GM23338 (cell line): ENCODE results near the gene AIMP1. TPM values are rescaled to one million over a fixed set of nuclear protein-coding genes. Genes with fewer than 3 reads are reported as not detected.

Experiments
- ATAC-seq: fragments of 200-7000 bp; cut with Tn5 transposase; 3 replicates; pipeline ENCODE4 v1.9.1; 2020
- DNase-seq: peaks from one replicate; pipeline ENCODE4 v3.0.0-alpha.2; 2015; ENCODE audit warnings: low spot score
- H2AFZ ChIP-seq: fragments of 200-600 bp; sonication (generic); 2 replicates; pipeline ENCODE4 v1.8.0; 2016; ENCODE audit warnings: antibody characterized with exemption, mild to moderate bottlenecking, moderate library complexity
- H3F3A ChIP-seq: fragments of 200-600 bp; sonication (generic); replicated peaks from 2 replicates; pipeline ENCODE4 v1.8.0; 2017; ENCODE audit warnings: antibody characterized with exemption, mixed run types, low read depth
- H3K27ac ChIP-seq: fragments of 200-600 bp; sonication (generic); 2 replicates; pipeline ENCODE4 v1.6.1; 2016; ENCODE audit warnings: low read depth
- H3K27me3 ChIP-seq: fragments of 200-600 bp; sonication (generic); 2 replicates; pipeline ENCODE4 v1.8.0; 2016; ENCODE audit warnings: mild to moderate bottlenecking, mixed run types, moderate library complexity; ENCODE audit not compliant: insufficient read depth
- H3K36me3 ChIP-seq: fragments of 200-600 bp; sonication (generic); 2 replicates; pipeline ENCODE4 v1.8.0; 2016; ENCODE audit warnings: mild to moderate bottlenecking; ENCODE audit not compliant: insufficient read depth
- H3K4me1 ChIP-seq: fragments of 200-600 bp; sonication (generic); 2 replicates; pipeline ENCODE4 v1.8.0; 2016; ENCODE audit warnings: mild to moderate bottlenecking, moderate library complexity; ENCODE audit not compliant: insufficient read depth
- H3K4me2 ChIP-seq: fragments of 200-600 bp; sonication (generic); 2 replicates; pipeline ENCODE4 v1.7.1; 2017; ENCODE audit warnings: mixed run types
- H3K4me3 ChIP-seq: fragments of 200-600 bp; sonication (generic); 2 replicates; pipeline ENCODE4 v1.6.1; 2016; ENCODE audit warnings: mixed run types
- H3K79me2 ChIP-seq: fragments of 200-600 bp; sonication (generic); replicated peaks from 2 replicates; pipeline ENCODE4 v1.8.0; 2017; ENCODE audit warnings: mild to moderate bottlenecking; ENCODE audit not compliant: insufficient read depth
- H3K9me2 ChIP-seq: fragments of 200-600 bp; sonication (generic); 2 replicates; pipeline ENCODE4 v1.8.0; 2017; ENCODE audit not compliant: insufficient read depth
- H4K20me1 ChIP-seq: fragments of 200-600 bp; sonication (generic); replicated peaks from 2 replicates; pipeline ENCODE4 v1.8.0; 2017; ENCODE audit warnings: mild to moderate bottlenecking; ENCODE audit not compliant: insufficient read depth
- H3K27ac Mint-ChIP-seq: 2 replicates; pipeline ENCODE4 v1.8.0; 2020; ENCODE audit warnings: inconsistent platforms, mild to moderate bottlenecking, moderate library complexity, mixed read lengths
- H3K27me3 Mint-ChIP-seq: 3 replicates; pipeline ENCODE4 v1.8.0; 2022; ENCODE audit warnings: low read depth, mild to moderate bottlenecking, moderate library complexity, mixed read lengths, inconsistent platforms; ENCODE audit not compliant: insufficient read depth, poor library complexity
- H3K36me3 Mint-ChIP-seq: 3 replicates; pipeline ENCODE4 v1.8.0; 2021; ENCODE audit warnings: low read depth, mild to moderate bottlenecking, inconsistent platforms, moderate library complexity, mixed read lengths
- H3K4me1 Mint-ChIP-seq: 3 replicates; pipeline ENCODE4 v1.8.0; 2020; ENCODE audit warnings: mild to moderate bottlenecking, inconsistent platforms, mixed read lengths
- H3K4me3 Mint-ChIP-seq: 3 replicates; pipeline ENCODE4 v1.8.0; 2021; ENCODE audit warnings: moderate library complexity, mild to moderate bottlenecking, inconsistent platforms, mixed read lengths
- H3K9me3 Mint-ChIP-seq: 3 replicates; pipeline ENCODE4 v1.8.0; 2020; ENCODE audit warnings: moderate library complexity, mild to moderate bottlenecking, inconsistent platforms, mixed read lengths
- CREB1 ChIP-seq: fragments of 250-450 bp; sonication (Bioruptor Pico); IDR thresholded peaks from 2 replicates; pipeline ENCODE4 v1.5.0; 2020; ENCODE audit warnings: low read depth, mild to moderate bottlenecking, moderate library complexity
- ETS1 ChIP-seq: IDR thresholded peaks from 2 replicates; pipeline ENCODE4 v1.6.1; 2016; ENCODE audit warnings: antibody characterized with exemption
- EZH2 ChIP-seq: fragments of 200-600 bp; sonication (generic); IDR thresholded peaks from one replicate; pipeline ENCODE4 v1.8.0; 2017; ENCODE audit warnings: antibody characterized with exemption, mild to moderate bottlenecking, low read depth; ENCODE audit not compliant: unreplicated experiment
- NANOG ChIP-seq: IDR thresholded peaks from 2 replicates; pipeline ENCODE4 v1.6.1; 2016; ENCODE audit warnings: antibody characterized with exemption, borderline replicate concordance
- POLR2AphosphoS5 ChIP-seq: IDR thresholded peaks from 2 replicates; pipeline ENCODE4 v1.6.1; 2016; ENCODE audit warnings: antibody characterized with exemption, low read depth
- ZNF114 ChIP-seq: fragments of 250-450 bp; sonication (Bioruptor Pico); IDR thresholded peaks from 2 replicates; pipeline ENCODE4 v1.5.0; 2020; ENCODE audit warnings: mild to moderate bottlenecking, moderate library complexity
- polyA plus RNA-seq: library from polyadenylated mRNA; unstranded; fragments of >200 nt; fragmentation: Nextera tagmentation; extraction: Ambion mirVana; gene quantifications from 2 replicates; pipeline ENCODE4 v1.2.1, GENCODE V29; 2016
- total RNA-seq: library from RNA; depleted of rRNA; stranded (reverse); fragments of >200 nt; shearing (Covaris generic); gene quantifications from 2 replicates; pipeline ENCODE4 v1.2.3, GENCODE V29; 2014
- TF ChIP-seq, protein P1 (sequence below): IDR thresholded peaks from one replicate; pipeline ENCODE4 v1.6.1; 2018; ENCODE audit warnings: antibody characterized with exemption; ENCODE audit not compliant: unreplicated experiment

The AIMP1 gene
- total and polyA plus RNA-seq, 2 experiments from 2014 or later = 34.5 to 200 TPM

- Mint-ChIP-seq H3K27ac (peak overlapping the region; percentile 56), H3K9me3 (no peaks in the 10 kb centered on the region), H3K36me3 (peaks cover 11% of the 10 kb centered on the region; the same call in 2 of the 3 replicates), H3K4me1 (peaks cover 35% of the 10 kb centered on the region), H3K27me3 (no peaks in the 10 kb centered on the region), H3K4me3 (no peak overlapping the region)
- no peak overlapping the region for H3K27ac ChIP-seq
- H2AFZ ChIP-seq = no peak overlapping the region
- no peaks in the 10 kb centered on the region for H4K20me1 ChIP-seq
- TF ChIP-seq ETS1 (no peak), POLR2AphosphoS5 (no peak), EZH2 (no peak), NANOG (no peak), CREB1 (CRISPR knock-in tag) (no peak)
- TF ChIP-seq, protein P1, sequence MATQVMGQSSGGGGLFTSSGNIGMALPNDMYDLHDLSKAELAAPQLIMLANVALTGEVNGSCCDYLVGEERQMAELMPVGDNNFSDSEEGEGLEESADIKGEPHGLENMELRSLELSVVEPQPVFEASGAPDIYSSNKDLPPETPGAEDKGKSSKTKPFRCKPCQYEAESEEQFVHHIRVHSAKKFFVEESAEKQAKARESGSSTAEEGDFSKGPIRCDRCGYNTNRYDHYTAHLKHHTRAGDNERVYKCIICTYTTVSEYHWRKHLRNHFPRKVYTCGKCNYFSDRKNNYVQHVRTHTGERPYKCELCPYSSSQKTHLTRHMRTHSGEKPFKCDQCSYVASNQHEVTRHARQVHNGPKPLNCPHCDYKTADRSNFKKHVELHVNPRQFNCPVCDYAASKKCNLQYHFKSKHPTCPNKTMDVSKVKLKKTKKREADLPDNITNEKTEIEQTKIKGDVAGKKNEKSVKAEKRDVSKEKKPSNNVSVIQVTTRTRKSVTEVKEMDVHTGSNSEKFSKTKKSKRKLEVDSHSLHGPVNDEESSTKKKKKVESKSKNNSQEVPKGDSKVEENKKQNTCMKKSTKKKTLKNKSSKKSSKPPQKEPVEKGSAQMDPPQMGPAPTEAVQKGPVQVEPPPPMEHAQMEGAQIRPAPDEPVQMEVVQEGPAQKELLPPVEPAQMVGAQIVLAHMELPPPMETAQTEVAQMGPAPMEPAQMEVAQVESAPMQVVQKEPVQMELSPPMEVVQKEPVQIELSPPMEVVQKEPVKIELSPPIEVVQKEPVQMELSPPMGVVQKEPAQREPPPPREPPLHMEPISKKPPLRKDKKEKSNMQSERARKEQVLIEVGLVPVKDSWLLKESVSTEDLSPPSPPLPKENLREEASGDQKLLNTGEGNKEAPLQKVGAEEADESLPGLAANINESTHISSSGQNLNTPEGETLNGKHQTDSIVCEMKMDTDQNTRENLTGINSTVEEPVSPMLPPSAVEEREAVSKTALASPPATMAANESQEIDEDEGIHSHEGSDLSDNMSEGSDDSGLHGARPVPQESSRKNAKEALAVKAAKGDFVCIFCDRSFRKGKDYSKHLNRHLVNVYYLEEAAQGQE = no peak
- H3K9me2 ChIP-seq = no peaks in the 10 kb centered on the region
- H3K4me3 ChIP-seq = no peak overlapping the region
- H3K4me1 ChIP-seq = peaks cover 35% of the 10 kb centered on the region
- H3K36me3 ChIP-seq = peaks cover 4% of the 10 kb centered on the region; the same call in 1 of the 2 replicates
- ATAC-seq (no peak), DNase-seq (no peak)
- no peaks in the 10 kb centered on the region for H3F3A ChIP-seq
- H3K79me2 ChIP-seq = peaks cover 10% of the 10 kb centered on the region; the same call in 1 of the 2 replicates
- no peak overlapping the region for H3K4me2 ChIP-seq
- no peaks in the 10 kb centered on the region for H3K27me3 ChIP-seq
These were observed 11.7 kb upstream of the AIMP1 start for GRCh38 chr4:106304632-106305031.

- no peak overlapping the region for H3K4me2 ChIP-seq
- H3K4me1 ChIP-seq = peaks cover 35% of the 10 kb centered on the region
- H3K27ac ChIP-seq = no peak overlapping the region
- H2AFZ ChIP-seq = no peak overlapping the region
- Mint-ChIP-seq H3K27ac (peak overlapping the region; percentile 81), H3K9me3 (no peaks in the 10 kb centered on the region), H3K36me3 (peaks cover 5% of the 10 kb centered on the region; the same call in 1 of the 3 replicates), H3K4me1 (peaks cover 35% of the 10 kb centered on the region), H3K4me3 (no peak overlapping the region), H3K27me3 (no peaks in the 10 kb centered on the region)
- no peak overlapping the region for H3K4me3 ChIP-seq
- H3F3A ChIP-seq = no peaks in the 10 kb centered on the region
- H3K79me2 ChIP-seq = peaks cover 15% of the 10 kb centered on the region; the same call in 1 of the 2 replicates
- ATAC-seq = no peak
- no peaks in the 10 kb centered on the region; the same call in 1 of the 2 replicates for H3K36me3 ChIP-seq
- TF ChIP-seq, protein P1 = no peak
- TF ChIP-seq ZNF114 (CRISPR knock-in tag) = peak; percentile 35; the same call in 1 of the 2 replicates
- DNase-seq = no peak
- no peaks in the 10 kb centered on the region for H4K20me1 ChIP-seq
- no peaks in the 10 kb centered on the region for H3K9me2 ChIP-seq
- no peaks in the 10 kb centered on the region for H3K27me3 ChIP-seq
These were observed 10.8 kb upstream of the AIMP1 start for GRCh38 chr4:106305435-106306055.
